Motor neuron (in vitro differentiated cells): ENCODE data around the gene SLC30A7. TPM values are rescaled to one million over a fixed set of nuclear protein-coding genes. Genes with fewer than 3 reads are reported as not detected.
A peak's percentile ranks its signal among the peaks of the same experiment; 100 is the strongest.

ENCODE experiments used
- ATAC-seq, 8 experiments: fragments of 200-7000 bp; cut with Tn5 transposase; replicated peaks in 6 of 8; 2 replicates each; pipeline ENCODE4 v1.8.0; 2021; ENCODE audit warnings: mild to moderate bottlenecking in 8 of 8, moderate library complexity in 8 of 8
- H3K27ac ChIP-seq, 2 donors: fragments of 250-450 bp; sonication (Bioruptor Pico); 2 replicates each; pipeline ENCODE4 v1.9.0; 2021; ENCODE audit warnings: antibody characterized with exemption in 2 of 2, mild to moderate bottlenecking in 2 of 2, moderate library complexity in 1 of 2
- H3K4me1 ChIP-seq, 2 donors: fragments of 250-450 bp; sonication (Bioruptor Pico); replicated peaks in 1 of 2; 2 replicates each; pipeline ENCODE4 v1.6.1; 2021; ENCODE audit warnings: antibody characterized with exemption in 2 of 2, mild to moderate bottlenecking in 2 of 2, moderate library complexity in 1 of 2
- H3K4me3 ChIP-seq, 5 donors: fragments of 250-450 bp; sonication (Bioruptor Pico); 2 replicates each; pipeline ENCODE4 v1.9.0; 2021; ENCODE audit warnings: antibody characterized with exemption in 5 of 5, mild to moderate bottlenecking in 5 of 5, moderate library complexity in 4 of 5
- WGBS, 10 experiments: fragments of 450-650 bp; shearing (Covaris generic); methylation state at CpG; one replicate each; pipeline ENCODE4 v1.0.0; 2022; 5-methylcytosine and 5-hydroxymethylcytosine counted together
- in situ Hi-C, 9 experiments: fragments of 400-800 bp; cut with MboI; loops; one replicate each; pipeline ENCODE4 v1.15.0; 2021; ENCODE audit warnings: low sequenced_read_pairs in 9 of 9, low pct_unique_long_range_greater_than_20kb in 2 of 9; ENCODE audit not compliant: unreplicated experiment in 9 of 9
- total RNA-seq, 8 experiments: library from RNA; unstranded; fragments of 300-600 nt; gene quantifications; 2 replicates each; pipeline versions ENCODE4 v1.2.3 to v1.2.4, GENCODE V29; 2022

Gene SLC30A7
- total RNA-seq, 8 experiments from 2014 or later = 19.6 to 27.0 (median 21.1) TPM

- WGBS, 10 experiments = 63 to 100% (median 87%) methylated on average over 1 to 2 of the region's 2 CpGs
- in situ Hi-C loops = no loop called here
- Histone ChIP-seq H3K27ac (no peak overlapping the region), H3K4me1 (no peaks in the 10 kb centered on the region), H3K4me3 (no peak overlapping the region)
- no peak for ATAC-seq
These were observed 73.4 kb downstream of the SLC30A7 start for GRCh38 chr1:100969327-100969726.

GRCh38 chr1:100971021-100971420 lies 75.1 kb downstream of the SLC30A7 start:
- no peak for ATAC-seq
- no peaks in the 10 kb centered on the region for H3K4me1 ChIP-seq
- H3K27ac ChIP-seq = no peak overlapping the region
- WGBS, 10 experiments = 83 to 100% (median 97%) methylated on average over 1 of the region's 1 CpG
- in situ Hi-C loops = no loop called here
- H3K4me3 ChIP-seq = no peak overlapping the region

GRCh38 chr1:100972185-100972584 lies 76.3 kb downstream of the SLC30A7 start:
- no peak for ATAC-seq
- no peak overlapping the region for H3K4me3 ChIP-seq
- no peak overlapping the region for H3K27ac ChIP-seq
- in situ Hi-C loops = no loop called here
- WGBS, 10 experiments = 0 to 100% (median 56%) methylated on average over 1 of the region's 1 CpG; no CpG with 5 or more reads in 2 of the 10 experiments
- H3K4me1 ChIP-seq = no peaks in the 10 kb centered on the region

GRCh38 chr1:100976936-100977335 lies 81.0 kb downstream of the SLC30A7 start:
- no peak overlapping the region for H3K27ac ChIP-seq
- in situ Hi-C loops = no loop called here
- H3K4me1 ChIP-seq = no peaks in the 10 kb centered on the region
- H3K4me3 ChIP-seq = no peak overlapping the region
- 83 to 100% (median 93%) methylated on average over 1 of the region's 1 CpG; no CpG with 5 or more reads in 4 of the 10 experiments for WGBS, 10 experiments
- peak in 1 of 8 experiments; percentile 36 for ATAC-seq

GRCh38 chr1:100979631-100980030 lies 83.7 kb downstream of the SLC30A7 start:
- Histone ChIP-seq H3K4me3 (no peak overlapping the region), H3K27ac (no peak overlapping the region), H3K4me1 (no peaks in the 10 kb centered on the region)
- WGBS, 10 experiments = 73 to 100% (median 95%) methylated on average over 1 to 2 of the region's 2 CpGs
- peak in 1 of 8 experiments; percentile 40 for ATAC-seq
- in situ Hi-C loops = no loop called here

- no peak overlapping the region for H3K4me3 ChIP-seq
- 98 to 100% (median 100%) methylated on average over 1 to 4 of the region's 4 CpGs for WGBS, 10 experiments
- H3K4me1 ChIP-seq = no peaks in the 10 kb centered on the region
- H3K27ac ChIP-seq = no peak overlapping the region
- ATAC-seq = no peak
- in situ Hi-C loops = no loop called here
These were observed 86.9 kb downstream of the SLC30A7 start for GRCh38 chr1:100982793-100983192.

GRCh38 chr1:100988121-100988520 lies 92.2 kb downstream of the SLC30A7 start:
- H3K4me1 ChIP-seq = no peaks in the 10 kb centered on the region
- in situ Hi-C loops = no loop called here
- no peak overlapping the region for H3K27ac ChIP-seq
- no peak for ATAC-seq
- no peak overlapping the region for H3K4me3 ChIP-seq
- 71 to 100% (median 93%) methylated on average over 1 to 3 of the region's 3 CpGs; no CpG with 5 or more reads in 2 of the 10 experiments for WGBS, 10 experiments

GRCh38 chr1:100989306-100990077 lies 93.6 kb downstream of the SLC30A7 start:
- no peak for ATAC-seq
- 40 to 100% (median 91%) methylated on average over 1 to 2 of the region's 2 CpGs; no CpG with 5 or more reads in 1 of the 10 experiments for WGBS, 10 experiments
- Histone ChIP-seq H3K4me3 (no peak overlapping the region), H3K4me1 (no peaks in the 10 kb centered on the region), H3K27ac (no peak overlapping the region)
- in situ Hi-C loops = no loop called here

- no peak for ATAC-seq
- H3K27ac ChIP-seq = no peak overlapping the region
- WGBS, 10 experiments = 37 to 100% (median 92%) methylated on average over 2 to 4 of the region's 4 CpGs; no CpG with 5 or more reads in 1 of the 10 experiments
- no peaks in the 10 kb centered on the region for H3K4me1 ChIP-seq
- in situ Hi-C loops = no loop called here
- H3K4me3 ChIP-seq = no peak overlapping the region
These were observed 99.5 kb downstream of the SLC30A7 start for GRCh38 chr1:100995198-100995988.

- ATAC-seq = no peak
- in situ Hi-C loops = no loop called here
- Histone ChIP-seq H3K27ac (no peak overlapping the region), H3K4me3 (no peak overlapping the region), H3K4me1 (peaks cover 0 to 1% of the 10 kb centered on the region in 2 donors)
- 86 to 100% (median 100%) methylated on average over 1 of the region's 1 CpG; no CpG with 5 or more reads in 4 of the 10 experiments for WGBS, 10 experiments
These were observed 102.5 kb downstream of the SLC30A7 start for GRCh38 chr1:100998426-100998825.

- ATAC-seq = peak in 2 of 8 experiments; percentile 61 to 70
- 62 to 100% (median 91%) methylated on average over 1 to 2 of the region's 2 CpGs for WGBS, 10 experiments
- no peak overlapping the region for H3K4me3 ChIP-seq
- H3K4me1 ChIP-seq = peaks cover 3 to 14% of the 10 kb centered on the region in 2 donors
- no peak overlapping the region for H3K27ac ChIP-seq
- in situ Hi-C loops = loop anchor here in 2 of 9 experiments (25.0 kb wide), 2 partner anchors 237 to 287 kb away; partner anchors contain the start of gene S1PR1 (in 1 of the 2)
These were observed 104.4 kb downstream of the SLC30A7 start for GRCh38 chr1:101000131-101000873.

- in situ Hi-C loops = loop anchor here in 2 of 9 experiments (25.0 kb wide), 2 partner anchors 235 to 285 kb away; partner anchors contain the start of gene S1PR1 (in 1 of the 2)
- H3K27ac ChIP-seq = no peak overlapping the region
- no peak overlapping the region for H3K4me3 ChIP-seq
- WGBS, 10 experiments = 6 to 60% (median 46%) methylated on average over 1 to 2 of the region's 2 CpGs
- ATAC-seq = peak in 7 of 8 experiments; percentile 47 to 85 (median 56)
- peaks cover 3 to 14% of the 10 kb centered on the region in 2 donors for H3K4me1 ChIP-seq
These were observed 106.7 kb downstream of the SLC30A7 start for GRCh38 chr1:101002551-101002950.
